ENCODE results near the gene TNNT1.

Gene TNNT1

DNA sequence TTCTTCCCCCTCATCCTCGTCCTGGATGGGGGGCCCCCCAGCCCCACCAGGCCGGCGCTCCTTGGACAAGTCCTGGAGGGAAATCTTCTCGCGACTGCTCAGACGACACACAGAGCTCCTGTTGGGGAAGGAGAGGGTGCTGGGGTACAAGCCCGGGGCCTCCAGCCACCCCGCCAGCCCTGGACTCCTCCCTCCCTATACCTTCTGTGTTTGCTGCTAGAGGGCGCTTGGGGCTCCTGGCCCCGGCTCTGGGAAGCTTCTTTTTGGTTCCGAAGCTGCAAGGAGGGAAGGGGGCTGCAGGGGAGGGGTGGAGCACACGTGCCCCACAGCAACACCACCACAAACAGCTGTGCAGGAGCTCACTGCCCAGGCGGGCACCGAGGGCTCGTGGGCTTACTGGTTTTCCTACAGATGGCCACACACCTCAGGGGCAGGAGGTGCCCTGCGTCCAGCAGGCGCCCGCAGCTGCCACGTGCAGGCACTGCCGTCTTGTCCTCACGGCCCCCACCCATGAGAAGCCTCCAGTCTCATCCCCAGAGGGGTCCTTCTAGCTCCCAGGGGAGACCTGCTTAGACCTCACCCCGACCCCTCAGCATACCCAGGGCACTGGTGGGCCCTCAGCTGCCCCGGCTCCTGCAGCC is 52.8 kb downstream of the TNNT1 start:
- Histone ChIP-seq H3K36me3 (ENCODE audit: low read length) (no peaks in the 10 kb centered on the region), H3K4me2 (ENCODE audit: low read depth, low read length, poor library complexity, severe bottlenecking) (no peak overlapping the region)

DNA sequence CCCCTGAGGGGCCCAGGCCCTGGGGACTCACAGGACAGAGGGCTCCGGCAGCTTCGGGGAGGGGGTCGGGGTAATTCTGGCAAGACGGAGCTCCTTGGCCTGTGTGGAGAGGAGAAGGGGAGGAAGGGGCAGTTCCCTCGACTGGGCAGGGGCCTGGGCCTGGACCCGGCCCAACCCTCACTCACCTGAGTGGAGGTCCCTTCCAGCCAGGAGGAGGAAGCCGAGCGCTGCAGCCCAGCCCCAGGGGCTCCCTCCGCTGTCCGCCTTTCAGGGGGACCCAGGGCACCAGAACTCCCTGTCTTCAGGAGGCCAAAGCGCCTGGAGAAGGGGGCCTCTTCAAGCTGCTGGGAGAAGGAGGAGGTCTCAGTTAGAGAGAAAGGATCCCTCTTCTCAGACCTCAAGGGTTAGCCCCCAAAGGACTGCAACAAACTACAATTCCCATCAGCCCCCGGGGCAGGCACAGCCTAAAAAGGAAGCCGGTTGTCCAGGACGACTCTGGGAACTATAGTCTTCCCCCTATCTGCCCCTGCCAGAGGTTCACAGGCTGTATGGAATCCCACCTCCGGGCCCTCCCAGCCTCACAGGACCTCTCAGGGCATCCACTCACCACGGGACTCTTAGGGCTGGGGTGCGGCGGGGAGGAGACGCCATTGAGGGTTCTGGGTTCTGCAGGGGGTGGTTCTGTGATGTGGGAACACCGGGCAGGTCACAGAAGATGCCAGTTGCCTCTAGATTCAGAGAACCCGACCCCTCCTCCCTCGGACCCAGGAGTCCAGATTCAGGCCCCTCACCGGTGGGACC is 53.5 kb downstream of the TNNT1 start:
- no peaks in the 10 kb centered on the region for H3F3A ChIP-seq (ENCODE audit: insufficient read depth)
- H4K20me1 ChIP-seq (ENCODE audit: low read depth, low read length), result no peaks in the 10 kb centered on the region
- no peak overlapping the region for H2AFZ ChIP-seq (ENCODE audit: low read depth, low read length, severe bottlenecking)
- no peaks in the 10 kb centered on the region for H3K9me3 ChIP-seq (ENCODE audit: insufficient read depth, low read length)
- H3K9ac ChIP-seq (ENCODE audit: low read length), result no peak overlapping the region
- H3K27me3 ChIP-seq (ENCODE audit: low read length), result no peaks in the 10 kb centered on the region
- H3K79me2 ChIP-seq (ENCODE audit: insufficient read depth, low read length), result peaks cover 6% of the 10 kb centered on the region; the same call in 1 of the 2 replicates
- TF ChIP-seq CTCF (IDR thresholded peaks at IDR 0.05; ENCODE audit: insufficient read depth, low read length, poor library complexity, severe bottlenecking) (no peak), EZH2phosphoT487 (conservative IDR thresholded peaks at IDR 0.05; ENCODE audit: low read length) (no peak)
- no peak overlapping the region for H3K4me3 ChIP-seq (ENCODE audit: insufficient read depth, low read length, poor library complexity, severe bottlenecking)
- H3K4me2 ChIP-seq (ENCODE audit: low read depth, low read length, poor library complexity, severe bottlenecking), result no peak overlapping the region
- no peak overlapping the region for H3K27ac ChIP-seq (ENCODE audit: low read depth, low read length)
- no peaks in the 10 kb centered on the region for H3K9me2 ChIP-seq (replicated peaks; ENCODE audit: insufficient read depth, low read length)
- no peaks in the 10 kb centered on the region for H3K36me3 ChIP-seq (ENCODE audit: low read length)

More for the DNA sequence above, 52.8 kb downstream of the TNNT1 start:
- H3K9me3 ChIP-seq (ENCODE audit: insufficient read depth, low read length), result no peaks in the 10 kb centered on the region
- no peaks in the 10 kb centered on the region for H3F3A ChIP-seq (ENCODE audit: insufficient read depth)
- no peaks in the 10 kb centered on the region for H3K9me2 ChIP-seq (replicated peaks; ENCODE audit: insufficient read depth, low read length)
- peaks cover 6% of the 10 kb centered on the region; the same call in 1 of the 2 replicates for H3K79me2 ChIP-seq (ENCODE audit: insufficient read depth, low read length)
- H4K20me1 ChIP-seq (ENCODE audit: low read depth, low read length), result no peaks in the 10 kb centered on the region
- TF ChIP-seq EZH2phosphoT487 (conservative IDR thresholded peaks at IDR 0.05; ENCODE audit: low read length), result no peak
- no peak for TF ChIP-seq CTCF (IDR thresholded peaks at IDR 0.05; ENCODE audit: insufficient read depth, low read length, poor library complexity, severe bottlenecking)
- H3K4me3 ChIP-seq (ENCODE audit: insufficient read depth, low read length, poor library complexity, severe bottlenecking), result no peak overlapping the region
- H3K9ac ChIP-seq (ENCODE audit: low read length), result no peak overlapping the region
- H2AFZ ChIP-seq (ENCODE audit: low read depth, low read length, severe bottlenecking), result no peak overlapping the region
- H3K27me3 ChIP-seq (ENCODE audit: low read length), result no peaks in the 10 kb centered on the region
- H3K27ac ChIP-seq (ENCODE audit: low read depth, low read length), result no peak overlapping the region

DNA sequence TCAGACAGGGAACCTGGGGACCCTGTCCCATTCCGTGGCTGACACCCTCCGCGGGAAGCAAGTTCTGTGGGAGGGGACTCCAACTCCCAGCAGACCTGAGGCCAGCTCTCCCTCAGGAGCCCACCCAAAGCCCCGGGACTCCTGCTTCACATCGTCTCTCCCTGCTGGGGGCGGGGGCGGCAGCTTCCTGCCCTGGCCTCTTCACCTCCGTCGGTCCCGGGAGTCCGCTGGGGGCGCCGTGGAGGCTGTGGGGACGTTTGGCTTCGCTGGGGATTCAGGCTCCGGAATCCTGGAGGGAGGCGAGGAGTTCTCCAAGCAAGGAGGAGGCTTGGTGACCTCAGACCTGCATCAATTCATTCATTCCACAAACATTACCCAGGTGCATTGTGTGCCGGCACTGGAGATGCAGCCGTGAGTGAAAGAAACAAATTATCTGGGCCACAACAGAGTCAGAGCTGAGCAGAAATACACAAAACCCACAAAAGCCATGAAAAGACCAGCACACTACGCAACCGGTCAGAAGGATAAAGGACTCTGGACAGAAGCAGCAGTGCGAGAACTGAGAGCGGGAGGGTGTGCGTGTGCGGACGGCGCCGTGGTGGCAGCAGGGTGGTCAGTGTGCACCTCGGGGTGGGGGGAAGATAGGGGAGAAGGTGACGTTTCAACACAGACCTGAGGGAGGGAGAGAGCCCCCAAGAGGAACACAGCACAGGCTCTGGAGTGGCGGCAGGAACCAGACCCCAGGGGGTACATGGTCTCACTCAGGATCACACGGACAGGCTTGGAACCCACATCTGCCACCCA is 54.3 kb downstream of the TNNT1 start:
- H3K9me3 ChIP-seq (ENCODE audit: insufficient read depth, low read length), result no peaks in the 10 kb centered on the region
- no peaks in the 10 kb centered on the region for H3K9me2 ChIP-seq (replicated peaks; ENCODE audit: insufficient read depth, low read length)
- TF ChIP-seq CTCF (IDR thresholded peaks at IDR 0.05; ENCODE audit: insufficient read depth, low read length, poor library complexity, severe bottlenecking) (no peak), EZH2phosphoT487 (conservative IDR thresholded peaks at IDR 0.05; ENCODE audit: low read length) (no peak)
- H2AFZ ChIP-seq (ENCODE audit: low read depth, low read length, severe bottlenecking), result no peak overlapping the region
- no peak overlapping the region for H3K9ac ChIP-seq (ENCODE audit: low read length)
- H3K79me2 ChIP-seq (ENCODE audit: insufficient read depth, low read length), result peaks cover 6% of the 10 kb centered on the region; the same call in 1 of the 2 replicates
- H3K36me3 ChIP-seq (ENCODE audit: low read length), result no peaks in the 10 kb centered on the region
- H3K27me3 ChIP-seq (ENCODE audit: low read length), result no peaks in the 10 kb centered on the region
- no peaks in the 10 kb centered on the region for H4K20me1 ChIP-seq (ENCODE audit: low read depth, low read length)
- no peak overlapping the region for H3K4me3 ChIP-seq (ENCODE audit: insufficient read depth, low read length, poor library complexity, severe bottlenecking)
- H3F3A ChIP-seq (ENCODE audit: insufficient read depth), result no peaks in the 10 kb centered on the region
- H3K4me2 ChIP-seq (ENCODE audit: low read depth, low read length, poor library complexity, severe bottlenecking), result no peak overlapping the region
- H3K27ac ChIP-seq (ENCODE audit: low read depth, low read length), result no peak overlapping the region
